K562 (cell line): ENCODE data around the gene ARF1. TPM values are rescaled to one million over a fixed set of nuclear protein-coding genes. Genes with fewer than 3 reads are reported as not detected.

Experiments used
- ATAC-seq: fragments of 200-7000 bp; cut with Tn5 transposase; 3 replicates; pipeline ENCODE4 v1.9.1; 2020; ENCODE audit warnings: moderate library complexity
- BruUV-seq: library from RNA; stranded (reverse); fragments of 400-500 nt; replicated peaks from 2 replicates; lab custom pipeline; 2021; lab: Mats Ljungman, UMichigan
- CTCF ChIA-PET: fragments of 300-600 bp; formaldehyde crosslinking; extraction: SDS; loops from one replicate; lab custom pipeline; 2021; ENCODE audit warnings: low intra/inter-chr PET ratio; lab: Yijun Ruan, JAX
- POLR2A ChIA-PET: fragments of 300-600, 350-650 bp; sonication (Branson Sonifier 250); formaldehyde crosslinking; extraction: SDS; loops from one replicate; lab custom pipeline; 2021; ENCODE audit warnings: antibody characterized with exemption, inconsistent platforms; lab: Yijun Ruan, JAX
- DNase-seq, 4 experiments: peaks; one replicate each; pipeline versions ENCODE4 v3.0.0 to v3.0.0-alpha.2; 2011 to 2018; ENCODE audit warnings: low spot score in 3 of 4, mixed read lengths in 3 of 4; ENCODE audit errors: extremely low read depth in 1 of 4
- FAIRE-seq: peaks from 2 replicates; lab custom pipeline; 2011; peaks lifted over from hg19 to GRCh38; lab: Jason Lieb, UNC
- H2AFZ ChIP-seq: 2 replicates; pipeline ENCODE4 v1.6.0; 2011; ENCODE audit warnings: low read depth, low read length, control low read depth, inconsistent platforms
- H3K27ac ChIP-seq: fragments of 200-600 bp; 3 replicates; pipeline ENCODE4 v1.8.0; 2011; ENCODE audit warnings: low read depth, mild to moderate bottlenecking, control low read depth, inconsistent platforms, low read length, moderate library complexity, mixed read lengths; ENCODE audit errors: extremely low read depth
- H3K27me3 ChIP-seq, 2 experiments: fragments of 300-600 bp in 1 of 2; 2 replicates in 1 of 2; 3 replicates in 1 of 2; pipeline versions ENCODE4 v1.6.0 to v1.8.0; 2011; ENCODE audit warnings: inconsistent platforms in 2 of 2, low read length in 2 of 2, mild to moderate bottlenecking in 1 of 2, mixed read lengths in 1 of 2, moderate library complexity in 1 of 2; ENCODE audit not compliant: control insufficient read depth in 2 of 2, insufficient read depth in 2 of 2
- H3K36me3 ChIP-seq: fragments of 300-600 bp; 3 replicates; pipeline ENCODE4 v1.8.0; 2011; ENCODE audit warnings: mild to moderate bottlenecking, low read length, inconsistent platforms; ENCODE audit not compliant: control insufficient read depth, insufficient read depth
- H3K4me1 ChIP-seq, 2 experiments: fragments of 200-600 bp in 1 of 2; replicated peaks in 1 of 2; 2 replicates in 1 of 2; 3 replicates in 1 of 2; pipeline versions ENCODE4 v1.5.1 to v1.8.0; 2011; ENCODE audit warnings: inconsistent platforms in 2 of 2, low read length in 2 of 2, mild to moderate bottlenecking in 1 of 2, mixed read lengths in 1 of 2, moderate library complexity in 1 of 2; ENCODE audit not compliant: control insufficient read depth in 2 of 2, insufficient read depth in 2 of 2
- H3K4me2 ChIP-seq: 2 replicates; pipeline ENCODE4 v1.6.1; 2011; ENCODE audit warnings: low read length, control low read depth, inconsistent platforms, mixed read lengths; ENCODE audit not compliant: insufficient read depth
- H3K4me3 ChIP-seq: fragments of 200-600 bp; sonication (generic), shearing (Covaris generic); 2 replicates; pipeline ENCODE4 v1.5.1; 2016; ENCODE audit warnings: control low read depth, inconsistent platforms
- H3K79me2 ChIP-seq: fragments of 200-600 bp; 3 replicates; pipeline ENCODE4 v1.8.0; 2011; ENCODE audit warnings: low read length, inconsistent platforms; ENCODE audit not compliant: control insufficient read depth, insufficient read depth
- H3K9ac ChIP-seq, 2 experiments: 2 replicates each; pipeline versions ENCODE4 v1.6.0 to v1.6.1; 2011; ENCODE audit warnings: low read depth in 2 of 2, low read length in 2 of 2, control low read depth in 1 of 2, inconsistent platforms in 1 of 2, mild to moderate bottlenecking in 1 of 2, mixed read lengths in 1 of 2; ENCODE audit not compliant: insufficient read depth in 1 of 2
- H3K9me1 ChIP-seq: one replicate; pipeline ENCODE4 v1.6.0; 2011; ENCODE audit warnings: inconsistent platforms, mild to moderate bottlenecking, low read length, moderate library complexity; ENCODE audit not compliant: control insufficient read depth, insufficient read depth
- H3K9me3 ChIP-seq: replicated peaks from 2 replicates; pipeline ENCODE4 v1.5.1; 2011; ENCODE audit warnings: low read depth, low read length, inconsistent platforms; ENCODE audit not compliant: control insufficient read depth, insufficient read depth
- H4K20me1 ChIP-seq: replicated peaks from 2 replicates; pipeline ENCODE4 v1.6.1; 2011; ENCODE audit warnings: low read length, inconsistent platforms, mixed read lengths; ENCODE audit not compliant: control insufficient read depth, insufficient read depth
- HDGF ChIP-seq: fragments of 450-650 bp; IDR thresholded peaks from 2 replicates; pipeline ENCODE4 v1.6.1; 2016
- KLF13 ChIP-seq: fragments of 450-650 bp; IDR thresholded peaks from 2 replicates; pipeline ENCODE4 v1.6.1; 2016; ENCODE audit warnings: missing genetic modification characterization, low read depth, mild to moderate bottlenecking, missing compliant biosample characterization, moderate library complexity, borderline replicate concordance
- L3MBTL2 ChIP-seq: fragments of 450-650 bp; IDR thresholded peaks from 2 replicates; pipeline ENCODE4 v1.6.1; 2016; ENCODE audit warnings: mild to moderate bottlenecking, moderate library complexity
- NCOA2 ChIP-seq, 2 experiments: fragments of 450-650 bp; IDR thresholded peaks; 2 replicates each; pipeline ENCODE4 v1.6.1; 2018; ENCODE audit warnings: mild to moderate bottlenecking in 2 of 2, moderate library complexity in 1 of 2; ENCODE audit not compliant: partially characterized antibody in 2 of 2
- PHB ChIP-seq: fragments of 250-450 bp; sonication (Bioruptor Pico); IDR thresholded peaks from 2 replicates; pipeline ENCODE4 v1.5.0; 2021
- ZNF57 ChIP-seq: fragments of 450-650 bp; formaldehyde crosslinking; IDR thresholded peaks from 2 replicates; pipeline ENCODE4 v1.4.0; 2020; ENCODE audit warnings: mild to moderate bottlenecking, moderate library complexity
- ZNF79 ChIP-seq: fragments of 250-450 bp; sonication (Bioruptor Pico); IDR thresholded peaks from 2 replicates; pipeline ENCODE4 v1.4.0; 2020; ENCODE audit warnings: low read depth, mild to moderate bottlenecking, moderate library complexity
- WGBS: fragments of 100-300 bp; shearing (Covaris generic); methylation state at CpG from one replicate; pipeline ENCODE4 v1.1.6; 2016; ENCODE audit warnings: low coverage, mixed read lengths; ENCODE audit not compliant: insufficient coverage; ENCODE audit errors: missing lambda C conversion rate; 5-methylcytosine and 5-hydroxymethylcytosine counted together
- in situ Hi-C: fragments of 300-500 bp; cut with MboI; formaldehyde crosslinking; loops from 4 replicates; pipeline ENCODE4 v1.15.0; 2018; ENCODE audit warnings: inconsistent platforms, mixed read lengths
- intact Hi-C: fragments of 100-400 bp; cut with micrococcal nuclease; formaldehyde crosslinking; loops from 2 replicates; pipeline ENCODE4 v1.14.2; 2022
- polyA plus RNA-seq, 8 experiments: library from polyadenylated mRNA; depleted of rRNA in 4 of 8; stranded (reverse) in 5 of 8; unstranded in 3 of 8; fragments of >200 nt; fragmentation: Nextera tagmentation in 2 of 8; fragmentation: Illumina TruSeq in 1 of 8; extraction: Ambion mirVana in 2 of 8; extraction: Trizol in 1 of 8; gene quantifications; 2 replicates each; pipeline versions ENCODE4 v1.2.1 to v1.2.3, GENCODE V29; 2011 to 2014; ENCODE audit warnings: inconsistent platforms in 1 of 8, missing spikeins in 1 of 8
- total RNA-seq, 7 experiments: library from RNA; depleted of rRNA in 6 of 7; stranded (reverse); fragments of >200 nt in 6 of 7; fragmentation: Illumina TruSeq in 2 of 7; extraction: Trizol in 2 of 7; gene quantifications; 2 replicates each; pipeline versions ENCODE4 v1.2.1 to v1.2.3, GENCODE V29; 2011 to 2021; ENCODE audit warnings: low replicate concordance in 1 of 7
- TF ChIP-seq, protein P1 (sequence below): sonication (generic); formaldehyde crosslinking; IDR thresholded peaks from 2 replicates; pipeline ENCODE4 v1.8.1; 2023; ENCODE audit warnings: mild to moderate bottlenecking, missing genetic modification reagents
- TF ChIP-seq, protein P2 (sequence below): sonication (generic); formaldehyde crosslinking; IDR thresholded peaks from 2 replicates; pipeline ENCODE4 v1.8.0; 2023; ENCODE audit warnings: mild to moderate bottlenecking, missing genetic modification reagents
- TF ChIP-seq, protein P3 (sequence below): IDR thresholded peaks from 2 replicates; pipeline ENCODE4 v1.6.1; 2014; ENCODE audit warnings: antibody characterized with exemption
- TF ChIP-seq, protein P4 (sequence below), 2 experiments: fragments of 250-450 bp in 1 of 2; fragments of 450-650 bp in 1 of 2; sonication (Bioruptor Pico) in 1 of 2; IDR thresholded peaks; 2 replicates each; pipeline versions ENCODE4 v1.6.1 to v1.8.0; 2016 to 2021; ENCODE audit warnings: mild to moderate bottlenecking in 2 of 2, moderate library complexity in 2 of 2, missing compliant biosample characterization in 1 of 2, missing genetic modification characterization in 1 of 2
- TF ChIP-seq, protein P5 (sequence below): fragments of 450-650 bp; IDR thresholded peaks from 2 replicates; pipeline ENCODE4 v1.6.1; 2016

Gene ARF1
- total and polyA plus RNA-seq, 9 of the 15 experiments (the other 6 are each of a cell fraction or from before 2014, with no cell fraction given), result 69.8 to 593 (median 325) TPM

DNA sequence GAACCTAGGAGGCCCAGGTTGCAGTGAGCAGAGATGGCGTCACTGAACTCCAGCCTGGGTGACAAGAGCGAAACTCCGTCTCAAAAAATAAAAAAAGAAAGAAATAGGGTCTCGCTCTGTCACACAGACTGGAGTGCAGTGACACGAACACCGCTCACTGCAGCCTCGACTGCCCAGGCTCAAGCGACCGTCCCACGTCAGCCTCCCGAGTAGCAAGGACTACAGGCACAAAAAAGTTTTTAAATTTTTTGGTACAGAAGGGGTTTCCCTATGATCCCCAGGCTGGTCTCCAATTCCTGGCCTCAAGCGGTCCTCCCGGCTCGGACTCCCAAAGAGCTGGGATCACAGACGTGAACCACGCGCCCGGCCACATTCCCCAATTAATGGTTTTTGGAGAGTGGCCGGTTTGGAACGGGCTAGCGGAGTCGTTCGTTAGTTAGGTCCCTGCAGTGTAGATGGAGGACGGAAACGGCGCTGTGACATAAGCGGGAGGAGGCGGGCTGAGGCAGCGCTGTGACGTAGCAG is 57.0 kb downstream of the ARF1 start (continued):
- TF ChIP-seq, protein P1, sequence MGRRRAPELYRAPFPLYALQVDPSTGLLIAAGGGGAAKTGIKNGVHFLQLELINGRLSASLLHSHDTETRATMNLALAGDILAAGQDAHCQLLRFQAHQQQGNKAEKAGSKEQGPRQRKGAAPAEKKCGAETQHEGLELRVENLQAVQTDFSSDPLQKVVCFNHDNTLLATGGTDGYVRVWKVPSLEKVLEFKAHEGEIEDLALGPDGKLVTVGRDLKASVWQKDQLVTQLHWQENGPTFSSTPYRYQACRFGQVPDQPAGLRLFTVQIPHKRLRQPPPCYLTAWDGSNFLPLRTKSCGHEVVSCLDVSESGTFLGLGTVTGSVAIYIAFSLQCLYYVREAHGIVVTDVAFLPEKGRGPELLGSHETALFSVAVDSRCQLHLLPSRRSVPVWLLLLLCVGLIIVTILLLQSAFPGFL (CRISPR knock-in tag), result no peak
- peak; percentile 26; the same call in 1 of the 2 replicates for TF ChIP-seq ZNF57 (CRISPR knock-in tag)

DNA sequence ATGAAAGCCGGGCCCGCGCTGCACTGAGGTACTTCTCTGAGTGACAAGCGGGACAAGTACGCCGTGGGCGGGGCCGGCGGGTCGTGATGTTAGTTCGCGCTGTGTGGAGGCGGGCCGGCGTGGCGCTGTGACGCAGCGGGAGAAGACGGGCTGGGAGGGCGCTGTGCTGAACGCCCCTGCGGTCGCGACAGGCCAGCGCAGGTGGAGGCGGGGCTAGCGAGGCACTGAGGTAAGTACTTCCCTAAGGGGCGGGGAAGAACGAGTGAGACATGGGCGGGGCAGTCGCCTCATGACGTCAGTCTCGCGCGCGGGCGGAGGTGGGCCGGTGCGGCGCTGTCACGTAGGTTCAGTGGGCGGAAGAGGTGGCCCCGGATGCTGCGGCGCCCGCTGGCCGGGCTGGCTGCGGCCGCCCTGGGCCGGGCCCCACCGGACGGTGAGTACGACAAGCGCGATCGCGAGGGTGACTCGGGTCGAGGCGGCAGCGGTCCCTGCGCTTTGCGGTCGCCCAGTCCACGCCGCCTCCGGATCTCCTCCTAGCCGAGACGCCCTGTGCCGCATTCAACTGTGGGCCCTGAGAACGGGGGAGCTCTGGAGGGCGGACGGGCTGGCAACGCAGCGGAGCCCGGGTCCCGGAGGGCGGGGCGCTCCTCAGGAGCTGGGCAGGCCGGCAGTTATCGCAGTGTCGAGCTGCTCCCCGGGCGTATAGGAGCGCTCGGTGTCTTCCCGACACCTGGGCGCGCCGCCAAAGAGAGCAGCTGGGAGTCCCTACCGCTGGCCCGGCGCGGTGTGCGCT is 57.6 kb downstream of the ARF1 start, which contains the start of gene GUK1:
GUK1 (plus strand) TSS at position 349 of the 793 bp plus-strand sequence; CDS start at position 373, 24 bp downstream.
- Histone ChIP-seq H3K79me2 (peaks cover 50% of the 10 kb centered on the region), H3K36me3 (peaks cover 24% of the 10 kb centered on the region; the same call in 2 of the 3 replicates), H3K4me1 (peaks cover 48 to 62% of the 10 kb centered on the region in 2 experiments; a peak in 4 of 5 replicates), H3K4me3 (peak within 1 kb of the TSS; percentile 92), H3K9me1 (peaks cover 14% of the 10 kb centered on the region), H3K4me2 (peak within 1 kb of the TSS; percentile 92), H3K27ac (peak within 1 kb of the TSS; percentile 96), H3K9ac (peak within 1 kb of the TSS; percentile 93 to 98), H3K9me3 (no peaks in the 10 kb centered on the region), H4K20me1 (peaks cover 44% of the 10 kb centered on the region), H2AFZ (peak within 1 kb of the TSS; percentile 90), H3K27me3 (no peaks in the 10 kb centered on the region)
- intact Hi-C loops, result loop anchor here (1.0 to 2.0 kb wide), 2 partner anchors 26 to 55 kb away; no protein-coding TSS in a partner anchor
- FAIRE-seq (peak; percentile 97), ATAC-seq (peak; percentile 89), DNase-seq (peak; percentile 96 to 100 (median 98))
- ChIA-PET POLR2A (interaction anchor here (0.5 to 2.7 kb wide), 12 partner anchors 9 to 65 kb away, joined by 3 to 11 read pairs (median 4); partner anchors contain the start of genes GJC2 and IBA57), CTCF (interaction anchor here (0.9 kb wide), 1 partner anchor 57 kb away, joined by 3 read pairs; the partner anchor contains the start of gene ARF1)
- TSS peak; percentile 69 for BruUV-seq
- in situ Hi-C loops, result loop anchor here (5.0 kb wide), 1 partner anchor 367 kb away; no protein-coding TSS in a partner anchor
- under 1% methylated on average over 91 of the region's 95 CpGs for WGBS
- TF ChIP-seq HDGF (peak; percentile 92), NCOA2 (IDR thresholded peaks at IDR 0.05; ENCODE audit: partially characterized antibody in 2 of 2) (no peak), L3MBTL2 (peak; percentile 30; the same call in 1 of the 2 replicates), KLF13 (tag) (peak; percentile 74; the same call in 1 of the 2 replicates), PHB (0 out of 2 replicates have a peak, but pooled peaks have one; percentile 8), ZNF79 (CRISPR knock-in tag) (no peak)
- TF ChIP-seq, protein P2, sequence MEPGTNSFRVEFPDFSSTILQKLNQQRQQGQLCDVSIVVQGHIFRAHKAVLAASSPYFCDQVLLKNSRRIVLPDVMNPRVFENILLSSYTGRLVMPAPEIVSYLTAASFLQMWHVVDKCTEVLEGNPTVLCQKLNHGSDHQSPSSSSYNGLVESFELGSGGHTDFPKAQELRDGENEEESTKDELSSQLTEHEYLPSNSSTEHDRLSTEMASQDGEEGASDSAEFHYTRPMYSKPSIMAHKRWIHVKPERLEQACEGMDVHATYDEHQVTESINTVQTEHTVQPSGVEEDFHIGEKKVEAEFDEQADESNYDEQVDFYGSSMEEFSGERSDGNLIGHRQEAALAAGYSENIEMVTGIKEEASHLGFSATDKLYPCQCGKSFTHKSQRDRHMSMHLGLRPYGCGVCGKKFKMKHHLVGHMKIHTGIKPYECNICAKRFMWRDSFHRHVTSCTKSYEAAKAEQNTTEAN (CRISPR knock-in tag), result peak; percentile 54; the same call in 1 of the 2 replicates
- TF ChIP-seq, protein P3, sequence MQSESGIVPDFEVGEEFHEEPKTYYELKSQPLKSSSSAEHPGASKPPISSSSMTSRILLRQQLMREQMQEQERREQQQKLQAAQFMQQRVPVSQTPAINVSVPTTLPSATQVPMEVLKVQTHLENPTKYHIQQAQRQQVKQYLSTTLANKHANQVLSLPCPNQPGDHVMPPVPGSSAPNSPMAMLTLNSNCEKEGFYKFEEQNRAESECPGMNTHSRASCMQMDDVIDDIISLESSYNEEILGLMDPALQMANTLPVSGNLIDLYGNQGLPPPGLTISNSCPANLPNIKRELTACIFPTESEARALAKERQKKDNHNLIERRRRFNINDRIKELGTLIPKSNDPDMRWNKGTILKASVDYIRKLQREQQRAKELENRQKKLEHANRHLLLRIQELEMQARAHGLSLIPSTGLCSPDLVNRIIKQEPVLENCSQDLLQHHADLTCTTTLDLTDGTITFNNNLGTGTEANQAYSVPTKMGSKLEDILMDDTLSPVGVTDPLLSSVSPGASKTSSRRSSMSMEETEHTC, result peak; percentile 49; the same call in 1 of the 2 replicates
- TF ChIP-seq, protein P4, sequence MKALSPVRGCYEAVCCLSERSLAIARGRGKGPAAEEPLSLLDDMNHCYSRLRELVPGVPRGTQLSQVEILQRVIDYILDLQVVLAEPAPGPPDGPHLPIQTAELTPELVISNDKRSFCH (CRISPR knock-in tag; IDR thresholded peaks at IDR 0.05), result no peak
- TF ChIP-seq, protein P4 (tag; IDR thresholded peaks at IDR 0.05), result peak; percentile 79; the same call in 1 of the 2 replicates
- TF ChIP-seq, protein P5, sequence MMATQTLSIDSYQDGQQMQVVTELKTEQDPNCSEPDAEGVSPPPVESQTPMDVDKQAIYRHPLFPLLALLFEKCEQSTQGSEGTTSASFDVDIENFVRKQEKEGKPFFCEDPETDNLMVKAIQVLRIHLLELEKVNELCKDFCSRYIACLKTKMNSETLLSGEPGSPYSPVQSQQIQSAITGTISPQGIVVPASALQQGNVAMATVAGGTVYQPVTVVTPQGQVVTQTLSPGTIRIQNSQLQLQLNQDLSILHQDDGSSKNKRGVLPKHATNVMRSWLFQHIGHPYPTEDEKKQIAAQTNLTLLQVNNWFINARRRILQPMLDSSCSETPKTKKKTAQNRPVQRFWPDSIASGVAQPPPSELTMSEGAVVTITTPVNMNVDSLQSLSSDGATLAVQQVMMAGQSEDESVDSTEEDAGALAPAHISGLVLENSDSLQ, result peak; percentile 99
